Measurements from ENCODE around the gene CERS2. TPM values are rescaled to one million over a fixed set of nuclear protein-coding genes. Genes with fewer than 3 reads are reported as not detected.
A peak's percentile ranks its signal among the peaks of the same experiment; 100 is the strongest.

Gene CERS2
- total and polyA plus RNA-seq, 2 of the 4 experiments (the other 2 are of a cell fraction): 118 to 127 TPM

- Histone ChIP-seq H2BK120ac (ENCODE audit: low read depth, low read length) (peak overlapping the region; percentile 65), H2AK5ac (ENCODE audit: low read depth, low read length) (peak overlapping the region; percentile 59; the same call in 1 of the 2 replicates), H2AFZ (replicated peaks; ENCODE audit: low read length, poor library complexity) (peak overlapping the region; percentile 74), H3K4me3 (ENCODE audit: insufficient read depth, low read depth, low read length) (no peak overlapping the region), H3K27ac (ENCODE audit: insufficient read depth, low read length) (no peak overlapping the region), H4K20me1 (ENCODE audit: insufficient read depth, low read length) (no peaks in the 10 kb centered on the region), H2BK15ac (ENCODE audit: low read depth, low read length) (peak overlapping the region; percentile 64; the same call in 1 of the 3 replicates), H3K79me1 (ENCODE audit: low read depth in 1 of 2, low read length in 2 of 2) (no peaks in the 10 kb centered on the region; a peak in 1 of 4 replicates), H4K5ac (ENCODE audit: low read depth, low read length) (peak overlapping the region; percentile 17; the same call in 1 of the 2 replicates), H4K8ac (ENCODE audit: low read depth in 2 of 2, low read length in 2 of 2) (peak overlapping the region; percentile 5 to 69; a peak in 2 of 4 replicates), H3K4ac (ENCODE audit: low read depth, low read length) (peak overlapping the region; percentile 72), H2AK9ac (replicated peaks; ENCODE audit: low read depth, low read length, poor library complexity) (no peak overlapping the region), H3K4me1 (ENCODE audit: control insufficient read depth, insufficient read depth, low read length) (peaks cover 6% of the 10 kb centered on the region), H2BK20ac (ENCODE audit: low read depth, low read length) (peak overlapping the region; percentile 79; the same call in 1 of the 2 replicates), H2BK5ac (ENCODE audit: low read depth, low read length, poor library complexity, severe bottlenecking) (peak overlapping the region; percentile 51), H4K91ac (ENCODE audit: insufficient read depth, low read depth, low read length) (peak overlapping the region; percentile 49), H3K27me3 (ENCODE audit: control insufficient read depth, insufficient read depth, low read length) (no peaks in the 10 kb centered on the region), H3K18ac (ENCODE audit: low read depth, low read length) (peak overlapping the region; percentile 41; the same call in 1 of the 2 replicates), H3K36me3 (ENCODE audit: control insufficient read depth, insufficient read depth, low read length) (peaks cover 34% of the 10 kb centered on the region), H3K4me2 (ENCODE audit: low read depth, low read length) (no peak overlapping the region), H3K9me1 (ENCODE audit: insufficient read depth, low read length) (peaks cover 8% of the 10 kb centered on the region; the same call in 1 of the 2 replicates), H3K56ac (ENCODE audit: extremely low read depth, insufficient read depth, low read length) (no peak overlapping the region), H3K9ac (ENCODE audit: low read depth, low read length) (no peak overlapping the region), H3K9me3 (ENCODE audit: control insufficient read depth, insufficient read depth, low read length) (no peaks in the 10 kb centered on the region), H3K14ac (replicated peaks; ENCODE audit: low read depth, low read length) (peak overlapping the region; percentile 71; the same call in 1 of the 2 replicates), H3K23ac (ENCODE audit: low read depth, low read length) (peak overlapping the region; percentile 68; the same call in 1 of the 2 replicates)
- intact Hi-C loops (cut with micrococcal nuclease): no loop called here
- dilution Hi-C loops (cut with HindIII; ENCODE audit: low sequenced_read_pairs, unreplicated experiment): no loop called here
- in situ Hi-C loops (cut with MboI; ENCODE audit: low sequenced_read_pairs): no loop called here
- POLR2A ChIA-PET (ENCODE audit: unreplicated experiment): no interaction called here
- BruUV-seq (replicated peaks): no TSS peak
- CTCF ChIA-PET: no interaction called here
- TF ChIP-seq RCOR1 (IDR thresholded peaks at IDR 0.05; ENCODE audit: insufficient replicate concordance, low read length) (peak; percentile 28), FOS (IDR thresholded peaks at IDR 0.05; ENCODE audit: low read depth, low read length) (0 out of 2 replicates have a peak, but pooled peaks have one; percentile 22), NFE2L2 (IDR thresholded peaks at IDR 0.05; ENCODE audit: low read depth, low read length) (peak; percentile 91), BHLHE40 (IDR thresholded peaks at IDR 0.05; ENCODE audit: low read depth, low read length) (peak; percentile 51), ELK1 (IDR thresholded peaks at IDR 0.05; ENCODE audit: borderline replicate concordance, low read depth, low read length) (no peak), MAFK (IDR thresholded peaks at IDR 0.05; ENCODE audit: low read depth, low read length) (0 out of 2 replicates have a peak, but pooled peaks have one; percentile 19), CTCF (conservative IDR thresholded peaks at IDR 0.05; ENCODE audit: low read depth, low read length) (no peak), MXI1 (IDR thresholded peaks at IDR 0.05; ENCODE audit: borderline replicate concordance, low read depth, low read length) (no peak)
- WGBS, 2 experiments (ENCODE audit: extremely low coverage in 2 of 2, insufficient read length in 1 of 2): 59% methylated on average over 7 of the region's 17 CpGs; no CpG with 5 or more reads in 1 of the 2 experiments
- DNase-seq (peak; percentile 87), ATAC-seq (ENCODE audit: low read depth) (peak; percentile 48)
Measured at GRCh38 chr1:150999051-150999674, 24.5 kb upstream of the CERS2 start.
